Ishikawa (cell line): ENCODE data around the gene CPNE9.

Experiments
- CEBPB ChIP-seq: IDR thresholded peaks from 2 replicates; pipeline ENCODE4 v1.6.1; 2012
- CREB1 ChIP-seq: IDR thresholded peaks from 2 replicates; pipeline ENCODE4 v1.6.1; 2012; ENCODE audit warnings: low read depth
- EGR1 ChIP-seq: IDR thresholded peaks from 2 replicates; pipeline ENCODE4 v1.6.1; 2012
- EP300 ChIP-seq: IDR thresholded peaks from 2 replicates; pipeline ENCODE4 v1.6.1; 2012; ENCODE audit warnings: borderline replicate concordance
- NFIC ChIP-seq: IDR thresholded peaks from 2 replicates; pipeline ENCODE4 v1.6.1; 2012
- RAD21 ChIP-seq: IDR thresholded peaks from 2 replicates; pipeline ENCODE4 v1.6.1; 2012; ENCODE audit warnings: low read depth
- TAF1 ChIP-seq: IDR thresholded peaks from 2 replicates; pipeline ENCODE4 v1.6.1; 2012; ENCODE audit warnings: low read depth, mild to moderate bottlenecking
- TCF12 ChIP-seq: IDR thresholded peaks from 2 replicates; pipeline ENCODE4 v1.6.1; 2012; ENCODE audit warnings: low read depth
- TEAD4 ChIP-seq: IDR thresholded peaks from 2 replicates; pipeline ENCODE4 v1.6.1; 2012
- ZBTB7A ChIP-seq: IDR thresholded peaks from 2 replicates; pipeline ENCODE4 v1.6.1; 2012; ENCODE audit warnings: low read depth
- TF ChIP-seq, protein P1 (sequence below): IDR thresholded peaks from 2 replicates; pipeline ENCODE4 v1.6.1; 2012; ENCODE audit warnings: low read depth, mild to moderate bottlenecking

DNA sequence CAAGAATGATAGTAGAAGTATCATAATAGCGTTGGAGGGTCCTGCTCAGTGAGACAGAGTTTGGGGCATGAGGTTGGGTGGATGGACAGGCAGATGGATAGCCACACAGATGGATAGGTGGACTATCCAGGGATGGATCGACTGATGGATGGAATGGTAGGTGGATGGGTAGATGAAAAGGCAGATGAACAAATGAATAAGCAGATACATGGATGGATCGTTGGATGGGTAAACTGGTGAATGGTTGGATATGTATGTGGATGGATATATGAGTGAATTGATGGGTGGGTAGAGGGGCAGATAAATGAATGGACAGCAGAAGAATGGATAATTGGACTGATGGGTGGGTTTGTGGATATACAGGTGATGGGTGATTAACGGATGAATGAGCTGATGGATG is 9.5 kb downstream of the CPNE9 start:
- no peak for TF ChIP-seq TAF1
- TF ChIP-seq, protein P1, sequence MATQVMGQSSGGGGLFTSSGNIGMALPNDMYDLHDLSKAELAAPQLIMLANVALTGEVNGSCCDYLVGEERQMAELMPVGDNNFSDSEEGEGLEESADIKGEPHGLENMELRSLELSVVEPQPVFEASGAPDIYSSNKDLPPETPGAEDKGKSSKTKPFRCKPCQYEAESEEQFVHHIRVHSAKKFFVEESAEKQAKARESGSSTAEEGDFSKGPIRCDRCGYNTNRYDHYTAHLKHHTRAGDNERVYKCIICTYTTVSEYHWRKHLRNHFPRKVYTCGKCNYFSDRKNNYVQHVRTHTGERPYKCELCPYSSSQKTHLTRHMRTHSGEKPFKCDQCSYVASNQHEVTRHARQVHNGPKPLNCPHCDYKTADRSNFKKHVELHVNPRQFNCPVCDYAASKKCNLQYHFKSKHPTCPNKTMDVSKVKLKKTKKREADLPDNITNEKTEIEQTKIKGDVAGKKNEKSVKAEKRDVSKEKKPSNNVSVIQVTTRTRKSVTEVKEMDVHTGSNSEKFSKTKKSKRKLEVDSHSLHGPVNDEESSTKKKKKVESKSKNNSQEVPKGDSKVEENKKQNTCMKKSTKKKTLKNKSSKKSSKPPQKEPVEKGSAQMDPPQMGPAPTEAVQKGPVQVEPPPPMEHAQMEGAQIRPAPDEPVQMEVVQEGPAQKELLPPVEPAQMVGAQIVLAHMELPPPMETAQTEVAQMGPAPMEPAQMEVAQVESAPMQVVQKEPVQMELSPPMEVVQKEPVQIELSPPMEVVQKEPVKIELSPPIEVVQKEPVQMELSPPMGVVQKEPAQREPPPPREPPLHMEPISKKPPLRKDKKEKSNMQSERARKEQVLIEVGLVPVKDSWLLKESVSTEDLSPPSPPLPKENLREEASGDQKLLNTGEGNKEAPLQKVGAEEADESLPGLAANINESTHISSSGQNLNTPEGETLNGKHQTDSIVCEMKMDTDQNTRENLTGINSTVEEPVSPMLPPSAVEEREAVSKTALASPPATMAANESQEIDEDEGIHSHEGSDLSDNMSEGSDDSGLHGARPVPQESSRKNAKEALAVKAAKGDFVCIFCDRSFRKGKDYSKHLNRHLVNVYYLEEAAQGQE: no peak
- no peak for TF ChIP-seq CREB1
- no peak for TF ChIP-seq TEAD4
- no peak for TF ChIP-seq TCF12
- no peak for TF ChIP-seq EGR1
- TF ChIP-seq EP300: no peak
- TF ChIP-seq NFIC: no peak
- no peak for TF ChIP-seq CEBPB
- no peak for TF ChIP-seq ZBTB7A
- TF ChIP-seq RAD21: no peak
